Measurements from ENCODE around the gene NABP2.
"Not testable (repeated sequence)": the region's sequence is repeated elsewhere in the genome, so short reads cannot be mapped to it uniquely, and the experiment has no call there.

NABP2 gene

GRCh38 chr12:56189099-56189917 lies 34.8 kb upstream of the NABP2 start, which contains the start of gene SMARCC2:
TSS of gene SMARCC2 (minus strand) at chr12:56189483. CDS start at chr12:56189461, 22 bp downstream.
- H3K36me3 ChIP-seq: peaks cover 25% of the 10 kb centered on the region
- TF ChIP-seq, protein P1, sequence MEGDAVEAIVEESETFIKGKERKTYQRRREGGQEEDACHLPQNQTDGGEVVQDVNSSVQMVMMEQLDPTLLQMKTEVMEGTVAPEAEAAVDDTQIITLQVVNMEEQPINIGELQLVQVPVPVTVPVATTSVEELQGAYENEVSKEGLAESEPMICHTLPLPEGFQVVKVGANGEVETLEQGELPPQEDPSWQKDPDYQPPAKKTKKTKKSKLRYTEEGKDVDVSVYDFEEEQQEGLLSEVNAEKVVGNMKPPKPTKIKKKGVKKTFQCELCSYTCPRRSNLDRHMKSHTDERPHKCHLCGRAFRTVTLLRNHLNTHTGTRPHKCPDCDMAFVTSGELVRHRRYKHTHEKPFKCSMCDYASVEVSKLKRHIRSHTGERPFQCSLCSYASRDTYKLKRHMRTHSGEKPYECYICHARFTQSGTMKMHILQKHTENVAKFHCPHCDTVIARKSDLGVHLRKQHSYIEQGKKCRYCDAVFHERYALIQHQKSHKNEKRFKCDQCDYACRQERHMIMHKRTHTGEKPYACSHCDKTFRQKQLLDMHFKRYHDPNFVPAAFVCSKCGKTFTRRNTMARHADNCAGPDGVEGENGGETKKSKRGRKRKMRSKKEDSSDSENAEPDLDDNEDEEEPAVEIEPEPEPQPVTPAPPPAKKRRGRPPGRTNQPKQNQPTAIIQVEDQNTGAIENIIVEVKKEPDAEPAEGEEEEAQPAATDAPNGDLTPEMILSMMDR (IDR thresholded peaks at IDR 0.05): peak; percentile 87
- H3K27ac ChIP-seq: peak within 1 kb of the TSS; percentile 76
- peak within 1 kb of the TSS; percentile 67 to 74 for H3K4me3 ChIP-seq (ENCODE audit: low read depth in 1 of 2, low read length in 1 of 2)
- H3K9me3 ChIP-seq: no peaks in the 10 kb centered on the region
- H3K4me1 ChIP-seq (ENCODE audit: control insufficient read depth in 1 of 2, insufficient read depth in 1 of 2, low read depth in 1 of 2, low read length in 1 of 2): peaks cover 34 to 36% of the 10 kb centered on the region in 2 experiments
- H3K27me3 ChIP-seq: no peaks in the 10 kb centered on the region

DNA sequence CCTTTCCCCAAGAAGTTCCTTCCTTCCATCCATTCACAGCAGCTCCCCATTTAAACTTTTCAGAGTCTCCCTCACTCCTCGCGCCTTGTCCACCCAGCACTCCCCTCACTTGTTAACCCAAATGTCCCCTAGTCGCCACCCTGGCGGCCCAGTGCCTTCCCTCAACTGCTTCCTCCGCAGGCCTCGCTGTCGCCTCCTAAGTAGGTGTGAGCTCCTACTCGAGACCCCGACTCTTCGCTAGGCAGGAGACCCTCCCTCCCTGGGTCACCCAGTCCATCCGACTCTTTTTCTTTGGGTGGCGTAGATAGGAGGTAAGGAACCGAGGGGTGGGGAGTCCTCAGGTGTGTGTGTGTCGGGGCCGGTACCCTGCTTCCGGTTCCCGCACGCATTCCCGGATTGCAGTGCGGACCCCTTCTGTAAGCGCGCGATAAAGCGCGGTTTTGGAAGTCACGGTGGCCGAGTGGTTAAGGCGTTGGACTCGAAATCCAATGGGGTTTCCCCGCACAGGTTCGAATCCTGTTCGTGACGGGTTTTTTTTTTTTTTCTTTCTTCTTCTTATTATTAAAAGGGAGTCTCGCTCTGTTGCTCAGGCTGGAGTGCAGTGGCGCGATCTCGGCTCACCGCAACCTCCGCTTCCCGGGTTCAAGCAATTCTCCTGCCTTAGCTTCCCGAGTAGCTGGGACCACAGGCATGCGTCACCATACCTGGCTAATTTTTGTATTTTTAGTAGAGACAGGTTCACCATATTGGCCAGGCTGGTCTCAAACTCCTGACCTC lies 34.0 kb upstream of the NABP2 start:
- Histone ChIP-seq H3K4me1 (ENCODE audit: control insufficient read depth in 1 of 2, insufficient read depth in 1 of 2, low read depth in 1 of 2, low read length in 1 of 2) (peaks cover 34 to 36% of the 10 kb centered on the region in 2 experiments), H3K4me3 (ENCODE audit: low read depth in 1 of 2, low read length in 1 of 2) (peak overlapping the region; percentile 67 to 74), H3K36me3 (peaks cover 17% of the 10 kb centered on the region), H3K27ac (peak overlapping the region; percentile 76), H3K9me3 (no peaks in the 10 kb centered on the region), H3K27me3 (no peaks in the 10 kb centered on the region)
- TF ChIP-seq, protein P1 (IDR thresholded peaks at IDR 0.05): no peak

DNA sequence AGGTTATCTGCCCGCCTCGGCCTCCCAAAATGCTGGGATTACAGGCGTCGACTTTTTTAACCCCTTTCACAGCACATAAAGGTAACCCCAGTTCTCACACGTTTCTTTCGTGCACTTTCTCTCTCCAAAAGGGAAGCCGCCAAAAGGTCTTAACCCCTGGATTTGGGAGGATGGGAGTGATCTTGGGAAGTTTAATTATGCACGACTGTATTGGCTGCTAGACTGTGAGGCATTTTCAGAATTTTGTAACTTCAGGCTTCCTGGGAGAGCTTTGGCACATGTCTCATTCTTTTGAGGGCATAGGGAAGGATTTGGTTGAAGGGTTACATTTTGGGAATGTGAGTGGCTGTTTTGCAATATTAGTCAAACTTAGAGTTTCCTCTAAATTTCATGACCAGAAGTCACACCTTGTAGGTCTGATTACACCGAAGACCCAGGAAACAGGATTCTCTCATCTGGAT lies 33.4 kb upstream of the NABP2 start:
- peaks cover 11% of the 10 kb centered on the region for H3K36me3 ChIP-seq
- no peaks in the 10 kb centered on the region for H3K27me3 ChIP-seq
- TF ChIP-seq, protein P1 (IDR thresholded peaks at IDR 0.05): no peak
- peak overlapping the region; percentile 76 for H3K27ac ChIP-seq
- no peaks in the 10 kb centered on the region for H3K9me3 ChIP-seq
- peaks cover 34 to 36% of the 10 kb centered on the region in 2 experiments for H3K4me1 ChIP-seq (ENCODE audit: control insufficient read depth in 1 of 2, insufficient read depth in 1 of 2, low read depth in 1 of 2, low read length in 1 of 2)
- H3K4me3 ChIP-seq (ENCODE audit: low read depth in 1 of 2, low read length in 1 of 2): peak overlapping the region; percentile 67 to 74

GRCh38 chr12:56192582-56192981 lies 31.6 kb upstream of the NABP2 start:
- Histone ChIP-seq H3K9me3 (no peaks in the 10 kb centered on the region), H3K4me1 (ENCODE audit: control insufficient read depth in 1 of 2, insufficient read depth in 1 of 2, low read depth in 1 of 2, low read length in 1 of 2) (peaks cover 26% of the 10 kb centered on the region in 2 experiments), H3K4me3 (ENCODE audit: low read depth in 1 of 2, low read length in 1 of 2) (no peak overlapping the region), H3K36me3 (no peaks in the 10 kb centered on the region), H3K27ac (no peak overlapping the region), H3K27me3 (no peaks in the 10 kb centered on the region)
- TF ChIP-seq, protein P1 (IDR thresholded peaks at IDR 0.05): no peak

- TF ChIP-seq, protein P1 (IDR thresholded peaks at IDR 0.05): peak; percentile 86
- Histone ChIP-seq H3K9me3 (no peaks in the 10 kb centered on the region), H3K36me3 (no peaks in the 10 kb centered on the region), H3K27me3 (no peaks in the 10 kb centered on the region), H3K4me1 (ENCODE audit: control insufficient read depth in 1 of 2, insufficient read depth in 1 of 2, low read depth in 1 of 2, low read length in 1 of 2) (peaks cover 21% of the 10 kb centered on the region in 2 experiments), H3K4me3 (ENCODE audit: low read depth in 1 of 2, low read length in 1 of 2) (no peak overlapping the region), H3K27ac (no peak overlapping the region)
These were observed 31.0 kb upstream of the NABP2 start for GRCh38 chr12:56193025-56193578.

DNA sequence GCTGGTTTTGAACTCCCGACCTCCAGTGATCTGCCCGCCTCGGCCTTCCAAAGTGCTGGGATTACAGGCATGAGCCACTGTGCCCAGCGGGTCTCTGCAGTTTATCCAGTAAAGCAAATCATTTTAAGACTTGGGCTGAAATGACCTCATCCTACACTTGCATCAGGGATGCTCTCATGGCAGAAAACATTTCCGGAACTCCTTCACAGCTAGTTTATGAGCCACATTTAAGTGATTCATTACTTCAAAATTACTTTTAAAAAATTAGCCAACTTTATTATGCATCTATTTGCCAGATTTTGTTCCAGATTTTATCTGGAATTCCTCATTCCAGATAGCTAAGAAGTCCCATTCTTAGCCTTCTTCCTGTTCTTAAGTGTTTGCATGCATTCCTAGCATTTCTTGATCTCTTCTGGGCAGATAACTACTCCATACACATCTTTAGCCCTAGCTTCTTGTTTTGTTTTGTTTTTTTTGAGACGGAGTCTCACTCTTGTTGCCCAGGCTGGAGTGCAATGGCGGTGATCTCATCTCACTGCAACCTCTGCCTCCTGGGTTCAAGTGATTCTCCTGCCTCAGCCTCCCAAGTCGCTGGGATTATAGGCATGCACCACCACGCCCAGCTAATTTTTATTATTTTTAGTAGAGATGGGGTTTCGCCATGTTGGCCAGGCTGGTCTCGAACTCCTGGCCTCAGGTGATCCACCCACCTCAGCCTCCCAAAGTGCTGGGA lies 27.2 kb upstream of the NABP2 start:
- H3K27me3 ChIP-seq; H3K9me3 ChIP-seq; H3K27ac ChIP-seq; H3K36me3 ChIP-seq; H3K4me3 ChIP-seq (ENCODE audit: low read depth in 1 of 2, low read length in 1 of 2); H3K4me1 ChIP-seq (ENCODE audit: control insufficient read depth in 1 of 2, insufficient read depth in 1 of 2, low read depth in 1 of 2, low read length in 1 of 2): not testable (repeated sequence)
